HG03378 (cell line): ENCODE results near the gene TUT7.
"Not testable (repeated sequence)": the region's sequence is repeated elsewhere in the genome, so short reads cannot be mapped to it uniquely, and the experiment has no call there.

Experiments
- ATAC-seq: cut with Tn5 transposase; IDR thresholded peaks from one replicate; pipeline ENCODE4 v1.9.1; 2021; ENCODE audit warnings: mild to moderate bottlenecking, moderate library complexity; ENCODE audit not compliant: unreplicated experiment

Gene TUT7, protein sequence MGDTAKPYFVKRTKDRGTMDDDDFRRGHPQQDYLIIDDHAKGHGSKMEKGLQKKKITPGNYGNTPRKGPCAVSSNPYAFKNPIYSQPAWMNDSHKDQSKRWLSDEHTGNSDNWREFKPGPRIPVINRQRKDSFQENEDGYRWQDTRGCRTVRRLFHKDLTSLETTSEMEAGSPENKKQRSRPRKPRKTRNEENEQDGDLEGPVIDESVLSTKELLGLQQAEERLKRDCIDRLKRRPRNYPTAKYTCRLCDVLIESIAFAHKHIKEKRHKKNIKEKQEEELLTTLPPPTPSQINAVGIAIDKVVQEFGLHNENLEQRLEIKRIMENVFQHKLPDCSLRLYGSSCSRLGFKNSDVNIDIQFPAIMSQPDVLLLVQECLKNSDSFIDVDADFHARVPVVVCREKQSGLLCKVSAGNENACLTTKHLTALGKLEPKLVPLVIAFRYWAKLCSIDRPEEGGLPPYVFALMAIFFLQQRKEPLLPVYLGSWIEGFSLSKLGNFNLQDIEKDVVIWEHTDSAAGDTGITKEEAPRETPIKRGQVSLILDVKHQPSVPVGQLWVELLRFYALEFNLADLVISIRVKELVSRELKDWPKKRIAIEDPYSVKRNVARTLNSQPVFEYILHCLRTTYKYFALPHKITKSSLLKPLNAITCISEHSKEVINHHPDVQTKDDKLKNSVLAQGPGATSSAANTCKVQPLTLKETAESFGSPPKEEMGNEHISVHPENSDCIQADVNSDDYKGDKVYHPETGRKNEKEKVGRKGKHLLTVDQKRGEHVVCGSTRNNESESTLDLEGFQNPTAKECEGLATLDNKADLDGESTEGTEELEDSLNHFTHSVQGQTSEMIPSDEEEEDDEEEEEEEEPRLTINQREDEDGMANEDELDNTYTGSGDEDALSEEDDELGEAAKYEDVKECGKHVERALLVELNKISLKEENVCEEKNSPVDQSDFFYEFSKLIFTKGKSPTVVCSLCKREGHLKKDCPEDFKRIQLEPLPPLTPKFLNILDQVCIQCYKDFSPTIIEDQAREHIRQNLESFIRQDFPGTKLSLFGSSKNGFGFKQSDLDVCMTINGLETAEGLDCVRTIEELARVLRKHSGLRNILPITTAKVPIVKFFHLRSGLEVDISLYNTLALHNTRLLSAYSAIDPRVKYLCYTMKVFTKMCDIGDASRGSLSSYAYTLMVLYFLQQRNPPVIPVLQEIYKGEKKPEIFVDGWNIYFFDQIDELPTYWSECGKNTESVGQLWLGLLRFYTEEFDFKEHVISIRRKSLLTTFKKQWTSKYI (N-terminal part only)

DNA sequence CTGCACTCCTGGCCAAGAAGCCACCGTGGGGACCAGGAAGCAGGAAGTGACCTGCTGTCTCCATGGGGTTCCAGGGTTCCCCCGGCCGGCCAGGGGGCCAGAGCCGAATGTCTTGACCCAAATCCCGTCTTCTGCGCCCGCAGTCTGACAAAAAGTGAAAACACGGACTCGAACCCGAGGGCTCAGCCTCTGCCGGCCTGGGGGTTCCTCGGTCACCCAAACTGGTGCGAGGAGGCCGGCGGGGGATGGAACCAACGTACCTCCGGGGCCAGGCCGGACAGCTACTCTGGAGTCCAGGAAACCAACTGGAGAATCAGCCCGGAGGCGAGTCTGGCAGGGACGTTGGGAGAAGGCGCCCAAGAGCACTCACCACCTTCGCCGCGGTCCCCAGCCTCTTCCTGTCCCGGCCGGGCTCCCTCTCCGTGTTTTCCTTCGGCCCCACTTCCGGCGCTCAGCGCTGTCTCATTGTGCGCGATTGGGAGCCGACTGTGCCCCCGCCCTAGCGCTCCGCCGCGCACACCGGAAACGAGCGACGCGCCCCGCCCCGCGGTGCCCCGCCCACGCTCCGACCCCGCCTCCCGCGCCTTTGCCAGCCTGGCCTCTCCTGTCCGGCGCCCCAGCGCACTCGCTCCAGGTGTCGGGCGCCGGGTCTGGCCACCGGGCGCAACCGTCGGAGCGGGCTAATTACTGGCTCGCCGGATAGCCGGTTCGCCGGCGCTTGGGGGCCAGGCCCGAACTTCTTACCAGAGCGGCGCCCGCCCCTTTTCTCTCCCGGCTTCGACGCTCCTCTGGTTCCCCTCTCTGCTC, at the start of gene TUT7:
TSS of gene TUT7 (minus strand) at position 400 of the 807 bp plus-strand sequence. CDS start 1,211 bp downstream, outside the sequence.
- ATAC-seq: peak; percentile 75

DNA sequence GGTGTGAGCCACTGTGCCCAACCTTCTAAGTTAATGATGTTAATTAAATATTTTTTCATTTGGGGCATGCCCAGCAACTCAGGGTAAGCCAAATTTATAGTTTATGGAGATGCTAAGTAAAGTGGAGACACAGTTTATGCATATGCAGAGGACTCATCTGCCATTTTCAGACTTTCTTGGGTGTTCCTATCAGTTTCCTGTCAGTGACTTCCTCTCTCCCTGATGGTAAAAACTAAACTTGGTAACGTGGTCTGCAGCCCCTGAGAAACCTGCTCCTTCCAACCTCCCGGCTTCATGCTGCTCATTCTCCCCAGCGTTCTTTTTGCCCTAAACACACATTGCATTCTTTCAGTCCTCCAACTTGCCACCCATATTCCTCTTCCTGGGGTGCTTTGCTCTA, 48.4 kb upstream of the TUT7 start:
- ATAC-seq: no peak

DNA sequence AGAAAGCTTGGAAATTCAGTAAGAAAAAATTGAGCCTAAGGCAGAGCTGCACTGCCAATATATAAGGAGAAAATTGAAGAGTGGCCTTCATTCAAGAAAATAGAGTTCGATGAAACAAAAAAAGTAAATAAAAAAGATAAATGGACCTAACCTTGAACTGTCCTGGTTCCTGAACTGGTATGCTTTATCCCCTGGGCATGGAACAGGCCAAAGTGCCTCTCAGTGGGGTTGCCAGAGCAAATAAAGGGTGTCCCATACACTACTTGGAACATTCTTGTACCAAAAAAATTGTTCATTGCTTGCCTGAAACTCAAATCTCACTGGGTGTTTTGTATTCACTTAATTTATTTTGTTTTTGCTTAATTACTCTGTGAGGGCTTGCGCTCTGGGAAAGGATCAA, 42.2 kb upstream of the TUT7 start:
- ATAC-seq: no peak

DNA sequence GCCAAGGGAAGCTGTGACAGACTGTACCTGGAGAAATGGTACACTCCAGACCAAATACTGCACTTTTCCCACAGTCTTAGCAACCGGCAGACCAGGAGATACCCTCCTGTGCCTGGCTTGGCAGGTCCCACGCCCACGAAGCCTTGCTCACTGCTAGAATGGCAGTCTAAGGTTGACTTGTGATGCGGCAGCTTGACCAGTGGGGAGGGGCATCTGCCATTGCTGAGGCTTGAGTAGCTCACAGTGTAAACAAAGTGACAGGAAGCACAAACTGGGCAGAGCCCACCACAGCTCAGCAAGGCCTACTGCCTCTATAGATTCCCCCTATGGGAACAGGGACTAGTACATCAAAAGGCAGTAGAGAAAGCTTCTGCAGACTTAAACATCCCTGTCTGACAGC, 36.0 kb upstream of the TUT7 start:
- not testable (repeated sequence) for ATAC-seq

DNA sequence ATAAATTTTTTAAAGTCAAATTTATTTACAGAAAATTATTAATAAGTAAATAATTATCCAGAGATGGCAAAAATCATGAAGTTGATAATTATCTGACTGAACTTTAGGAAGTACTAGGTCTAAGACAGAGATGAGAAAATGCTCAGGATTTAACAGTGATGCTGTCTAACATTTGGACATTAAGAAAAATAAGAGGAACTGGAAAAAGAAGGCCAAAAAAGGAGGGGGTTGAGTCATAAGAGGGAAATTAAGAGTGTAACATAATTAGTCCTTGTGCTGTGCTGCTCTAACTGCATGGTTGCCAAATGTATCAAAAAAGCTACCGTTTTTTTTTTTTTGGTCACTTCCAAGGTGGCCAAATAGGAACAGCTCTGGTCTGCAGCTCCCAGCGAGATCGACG, 35.4 kb upstream of the TUT7 start:
- no peak for ATAC-seq

DNA sequence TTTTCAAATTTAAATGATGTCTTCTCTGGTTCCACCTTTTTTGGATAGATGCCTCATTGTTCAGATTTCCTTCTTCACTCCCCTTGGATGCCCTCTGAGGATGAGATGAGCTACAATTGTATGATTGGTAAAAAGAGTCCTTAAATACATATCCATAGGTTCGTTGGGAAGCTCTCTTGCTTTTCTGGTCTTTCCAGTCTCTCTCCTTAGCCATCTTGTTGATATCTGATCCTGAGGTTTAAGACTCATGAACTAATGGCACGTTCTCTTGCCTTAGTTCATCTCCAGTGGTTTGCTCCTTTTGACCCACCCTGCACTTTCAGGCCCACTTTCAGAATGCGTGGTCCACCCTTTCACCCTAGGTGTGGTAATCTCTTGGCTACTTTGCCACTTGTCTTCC, 33.2 kb upstream of the TUT7 start:
- no peak for ATAC-seq

DNA sequence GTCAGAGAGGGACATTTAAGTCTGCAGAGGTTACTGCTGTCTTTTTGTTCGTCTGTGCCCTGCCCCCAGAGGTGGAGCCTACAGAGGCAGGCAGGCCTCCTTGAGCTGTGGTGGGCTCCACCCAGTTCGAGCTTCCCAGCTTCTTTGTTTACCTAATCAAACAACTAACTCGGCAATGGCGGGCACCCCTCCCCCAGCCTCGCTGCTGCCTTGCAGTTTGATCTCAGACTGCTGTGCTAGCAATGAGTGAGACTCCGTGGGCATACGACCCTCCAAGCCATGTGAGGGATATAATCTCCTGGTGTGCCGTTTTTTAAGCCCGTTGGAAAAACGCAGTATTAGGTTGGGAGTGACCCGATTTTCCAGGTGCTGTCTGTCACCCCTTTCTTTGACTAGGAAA, 28.8 kb upstream of the TUT7 start:
- ATAC-seq: not testable (repeated sequence)

DNA sequence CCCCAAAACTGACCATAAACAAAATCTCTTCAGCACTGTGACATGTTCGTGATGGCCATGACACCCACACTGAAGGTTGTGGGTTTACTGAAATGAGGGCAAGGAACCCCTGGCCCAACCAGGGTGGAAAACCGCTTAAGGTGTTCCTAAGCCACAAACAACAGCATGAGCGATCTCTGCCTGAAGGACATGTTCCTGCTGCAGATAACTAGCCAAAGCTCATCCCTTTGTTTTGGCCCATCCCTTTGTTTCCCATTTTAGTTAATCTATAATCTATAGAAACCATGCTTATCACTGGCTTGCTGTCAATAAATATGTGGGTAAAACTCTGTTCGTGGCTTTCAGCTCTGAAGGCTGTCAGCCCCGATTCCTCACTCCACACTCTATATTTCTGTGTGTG, 21.8 kb upstream of the TUT7 start:
- ATAC-seq: no peak

DNA sequence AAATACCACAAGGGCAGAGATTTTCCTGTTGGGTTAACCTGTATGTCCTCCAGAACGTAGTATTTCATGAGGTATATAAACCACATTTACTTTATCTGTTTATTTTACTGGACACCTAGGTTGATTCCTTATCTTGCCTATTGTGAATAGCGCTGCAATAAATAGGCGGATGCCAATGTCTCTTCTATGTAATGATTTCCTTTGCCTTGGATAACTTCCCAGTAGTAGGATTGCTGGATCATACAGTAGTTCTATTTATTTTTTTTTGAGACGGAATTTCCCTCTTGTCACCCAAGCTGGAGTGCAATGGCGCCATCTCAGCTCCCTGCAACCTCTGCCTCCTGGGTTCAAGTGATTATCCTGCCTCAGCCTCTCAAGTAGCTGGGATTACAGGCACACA, 15.6 kb upstream of the TUT7 start:
- ATAC-seq: no peak

DNA sequence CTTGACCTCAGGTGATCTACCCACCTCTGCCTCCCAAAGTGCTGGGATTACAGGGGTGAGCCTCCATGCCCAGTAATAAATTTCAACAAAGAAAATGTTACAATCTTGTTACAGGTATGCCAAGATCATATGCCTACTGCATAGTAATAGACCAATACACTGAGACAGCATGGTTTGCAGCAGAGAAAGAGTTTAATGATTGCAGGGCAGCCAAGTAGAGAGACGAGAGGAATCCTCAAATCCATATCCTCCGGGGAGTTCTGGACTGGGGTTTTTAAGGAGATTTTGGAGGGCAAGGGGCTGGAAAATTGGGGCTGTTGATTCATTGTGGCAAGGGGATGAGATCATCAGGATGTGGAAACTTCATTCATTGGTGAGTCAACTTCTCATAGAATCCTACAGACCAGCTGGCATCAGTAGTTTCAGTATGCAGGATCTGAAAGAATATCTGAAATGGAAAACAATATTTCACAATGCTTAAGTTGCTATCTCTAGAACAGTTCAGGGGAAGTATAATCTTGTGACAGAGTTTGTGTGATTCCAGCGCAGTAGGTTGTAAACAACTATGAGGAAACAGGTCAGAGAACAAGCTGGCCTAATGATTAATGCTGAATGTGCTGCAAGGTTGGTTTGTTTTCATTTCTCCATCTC, 14.8 kb upstream of the TUT7 start:
- ATAC-seq: no peak

DNA sequence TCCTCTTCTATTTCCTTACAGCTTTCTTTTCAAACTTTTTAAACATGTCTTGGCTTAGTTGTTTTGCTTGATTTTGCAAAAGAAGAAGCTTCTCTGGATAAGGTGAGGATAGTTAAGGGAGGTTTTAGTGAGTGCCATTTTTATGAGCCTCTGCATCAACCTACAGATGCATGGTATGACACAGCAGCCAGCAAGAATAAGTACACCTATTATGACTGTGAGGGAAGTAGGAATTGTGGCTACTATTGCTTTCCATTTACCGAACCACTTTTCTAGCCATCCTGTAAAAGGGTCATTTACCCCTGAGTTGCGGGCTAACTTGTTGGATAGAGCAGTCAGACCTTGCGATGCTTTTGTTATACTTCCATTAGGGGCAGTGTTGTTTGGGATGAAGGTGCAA, 7.0 kb upstream of the TUT7 start:
- ATAC-seq: no peak

DNA sequence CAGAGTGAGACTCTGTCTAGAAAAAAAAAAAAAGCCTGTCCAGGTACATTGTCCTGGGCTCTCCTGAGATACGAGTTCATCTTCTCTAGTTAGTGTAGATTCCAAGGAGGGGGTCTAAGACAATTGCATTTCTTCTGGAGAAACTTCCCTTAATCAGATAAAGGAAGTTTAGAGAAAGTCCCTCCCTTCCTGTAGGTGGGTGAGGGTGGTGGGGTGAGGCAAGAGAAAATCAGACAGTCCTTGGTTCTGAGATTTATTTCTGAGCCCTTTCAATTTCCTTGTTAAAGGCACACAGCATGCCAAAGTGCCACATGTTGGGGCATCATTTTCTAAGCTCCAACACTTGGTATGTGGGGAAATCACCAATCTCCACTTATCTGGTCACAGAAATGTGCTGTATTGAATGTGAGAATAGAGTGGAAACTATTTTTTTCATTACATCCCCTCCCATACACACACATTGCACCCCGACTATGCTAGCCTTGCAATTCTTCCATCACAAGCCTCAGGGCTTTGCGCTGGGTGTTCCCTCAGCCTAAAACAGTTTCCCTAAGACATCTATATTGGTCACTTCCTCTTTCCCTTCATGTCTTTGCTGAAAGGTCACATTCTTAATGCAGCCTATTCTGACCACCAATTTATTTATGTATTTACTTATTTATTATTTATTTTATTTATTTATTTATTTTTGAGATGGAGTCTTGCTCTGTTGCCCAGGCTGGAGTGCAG, 5.1 kb upstream of the TUT7 start:
- ATAC-seq: no peak

DNA sequence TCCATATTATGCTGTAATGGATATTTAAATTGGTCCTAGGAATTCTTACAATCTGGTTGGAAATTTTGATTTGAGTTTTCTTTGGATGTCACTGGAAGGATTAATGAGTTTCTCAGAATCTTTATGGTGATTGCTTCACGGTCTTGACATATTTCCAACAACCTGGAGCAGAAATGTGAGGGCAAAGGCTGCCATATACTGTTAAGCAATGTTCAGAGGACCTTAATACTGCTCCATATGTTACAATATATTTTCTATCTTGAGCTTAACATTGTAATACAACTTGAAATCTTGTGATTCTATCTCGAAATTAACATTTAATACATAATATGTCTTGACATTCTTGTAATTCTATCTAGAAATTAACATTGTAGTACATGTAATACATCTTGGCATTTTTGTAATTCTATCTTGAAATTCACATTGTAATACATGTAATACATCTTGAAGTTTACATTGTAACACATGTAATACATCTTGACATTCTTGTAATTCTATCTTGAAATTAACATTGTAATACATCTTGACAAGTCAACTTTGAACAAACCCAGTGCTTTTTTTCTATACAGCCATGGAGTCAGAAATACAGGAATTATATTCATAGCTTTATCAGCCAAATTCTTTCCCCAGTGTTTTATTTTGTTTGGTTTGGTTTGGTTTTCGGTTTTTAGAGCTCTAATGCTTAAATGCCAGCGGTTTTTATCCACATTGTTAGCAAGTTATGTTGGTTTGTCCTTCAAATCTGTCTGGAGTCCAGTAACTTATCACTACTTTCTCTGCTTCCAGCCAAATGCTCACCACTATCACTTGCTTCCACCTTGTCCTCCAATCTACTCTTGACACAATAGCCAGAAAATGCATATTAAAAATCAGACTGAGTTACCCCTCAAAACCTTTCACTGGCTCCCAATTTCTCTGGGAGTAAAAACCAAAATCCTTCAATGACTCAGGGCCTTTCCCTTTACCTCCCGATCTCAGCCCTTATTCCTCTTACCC, 3.0 kb upstream of the TUT7 start:
- ATAC-seq: no peak

DNA sequence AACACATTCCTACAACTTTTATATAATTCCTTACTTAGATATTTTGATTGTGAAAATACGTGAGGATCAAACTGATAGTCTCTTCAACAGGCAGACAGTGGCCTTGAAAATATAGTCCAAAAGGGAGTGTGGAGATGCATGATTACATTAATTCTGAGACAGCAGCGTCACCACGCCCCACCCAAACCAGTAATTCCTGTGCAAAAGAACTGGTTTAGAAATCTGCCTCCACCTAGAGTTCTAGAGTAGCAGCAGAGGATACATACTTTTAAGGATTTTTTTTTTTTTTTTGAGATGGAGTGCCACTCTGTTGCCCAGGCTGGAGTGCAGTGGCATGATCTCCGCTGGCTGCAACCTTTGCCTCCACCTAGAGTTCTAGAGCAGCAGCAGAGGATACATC, 1.6 kb upstream of the TUT7 start:
- no peak for ATAC-seq

DNA sequence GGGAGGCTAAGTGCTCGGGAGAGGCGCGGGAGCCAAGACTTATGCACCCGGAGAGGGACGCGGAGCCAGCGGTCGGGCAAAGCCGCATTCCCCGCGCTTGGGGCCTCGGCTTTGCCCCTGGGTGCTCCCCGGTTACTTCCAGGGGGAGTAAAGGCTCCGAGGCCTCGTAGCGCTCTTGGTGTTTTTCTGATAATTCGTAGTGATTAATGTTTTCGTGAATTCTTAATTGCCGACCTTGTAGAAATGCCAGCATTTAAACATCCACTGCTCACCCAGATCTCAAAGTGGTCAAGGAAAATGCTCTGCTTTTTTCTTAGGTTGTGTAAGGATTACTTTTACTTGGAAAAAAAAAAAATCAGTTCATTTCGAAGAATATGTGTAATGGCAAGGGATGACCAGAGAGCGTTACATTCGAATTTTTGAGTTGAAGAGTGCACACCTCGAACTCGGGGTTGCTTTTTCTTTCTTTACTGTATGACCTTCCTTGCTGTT, 654 bp upstream of the TUT7 start:
- no peak for ATAC-seq

DNA sequence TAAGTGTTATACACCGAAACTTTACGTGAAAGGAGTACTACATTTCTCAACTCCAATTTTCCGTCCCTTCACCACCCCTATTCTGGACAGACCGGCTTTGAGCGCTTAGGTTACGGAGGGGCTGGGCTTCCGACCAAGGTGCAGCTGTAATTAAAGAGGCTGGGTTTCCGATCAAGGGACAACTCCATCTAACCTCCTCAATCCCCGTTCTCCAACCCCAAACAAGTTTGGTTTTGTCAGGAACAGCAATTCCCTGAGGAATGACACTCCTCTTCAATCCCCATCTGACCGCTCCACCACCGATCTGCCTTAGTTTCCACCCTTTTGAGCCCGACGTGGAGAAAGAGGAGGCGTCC, 577 bp downstream of the TUT7 start:
- ATAC-seq: no peak

DNA sequence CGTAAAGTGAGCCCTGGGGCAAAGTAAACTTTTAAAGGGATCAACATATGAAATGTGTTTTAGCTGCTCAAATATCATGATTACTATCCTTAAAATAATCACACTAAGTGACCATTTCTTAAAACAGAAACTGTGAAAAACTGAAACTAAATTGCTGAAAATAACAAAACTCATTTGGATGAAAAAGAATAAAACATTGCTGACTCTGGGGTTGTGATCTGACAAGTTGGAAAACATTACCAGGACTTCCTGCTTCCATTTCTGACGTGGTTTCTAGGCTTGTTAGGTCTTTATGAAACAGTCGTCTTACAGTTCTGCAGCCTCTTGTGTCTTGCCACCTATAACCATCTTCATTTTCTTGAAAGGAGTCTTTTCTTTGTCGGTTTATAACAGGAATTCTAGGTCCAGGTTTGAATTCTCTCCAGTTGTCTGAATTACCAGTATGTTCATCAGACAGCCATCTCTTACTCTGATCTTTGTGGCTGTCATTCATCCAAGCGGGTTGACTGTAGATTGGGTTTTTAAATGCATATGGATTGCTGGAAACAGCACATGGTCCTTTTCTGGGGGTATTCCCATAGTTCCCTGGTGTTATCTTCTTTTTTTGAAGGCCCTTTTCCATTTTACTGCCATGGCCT, 1.7 kb downstream of the TUT7 start:
- ATAC-seq: no peak
